Esophagus muscularis mucosa (tissue), 3 donors: Measurements from ENCODE around the gene AKT3.

ENCODE experiments used
- CTCF ChIP-seq, 3 experiments: fragments of 200-600 bp in 2 of 3; fragments of 450-650 bp in 1 of 3; sonication (generic) in 2 of 3; IDR thresholded peaks; one replicate each; pipeline ENCODE4 v1.5.1; 2017 to 2019; ENCODE audit warnings: antibody characterized with exemption in 3 of 3, mild to moderate bottlenecking in 2 of 3, moderate library complexity in 1 of 3
- POLR2A ChIP-seq: fragments of 450-650 bp; IDR thresholded peaks from one replicate; pipeline ENCODE4 v1.6.1; 2017; ENCODE audit warnings: antibody characterized with exemption, moderate library complexity, mild to moderate bottlenecking, low read depth
- POLR2AphosphoS5 ChIP-seq, 2 donors: sonication (generic); formaldehyde crosslinking; IDR thresholded peaks; one replicate each; pipeline ENCODE4 v1.6.1; 2017; ENCODE audit warnings: antibody characterized with exemption in 2 of 2

DNA sequence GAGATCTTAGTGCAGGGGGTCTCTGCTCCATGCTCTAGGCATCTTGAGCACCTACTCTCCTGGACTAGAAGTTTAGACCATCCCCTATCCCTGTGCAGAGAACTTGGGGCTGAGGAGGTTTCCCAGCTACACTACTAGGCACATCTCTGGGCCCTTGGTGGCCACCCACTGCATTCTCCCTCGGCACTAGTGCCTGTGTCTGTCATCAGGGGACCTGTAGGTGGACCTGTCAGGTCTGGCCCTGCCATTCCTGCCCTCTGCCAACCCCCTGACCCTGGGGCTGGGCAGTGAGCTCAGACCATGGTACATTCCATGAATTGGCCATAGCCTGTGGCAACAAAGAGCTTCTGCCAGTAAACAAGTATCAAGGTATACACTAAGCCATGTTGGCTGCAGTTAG is 269.1 kb downstream of the AKT3 start:
- no peak for TF ChIP-seq POLR2A
- TF ChIP-seq POLR2AphosphoS5 (IDR thresholded peaks at IDR 0.05) = no peak
- no peak for TF ChIP-seq CTCF (IDR thresholded peaks at IDR 0.05)
